ENCODE data around the gene DRAP1.

The DRAP1 gene, protein sequence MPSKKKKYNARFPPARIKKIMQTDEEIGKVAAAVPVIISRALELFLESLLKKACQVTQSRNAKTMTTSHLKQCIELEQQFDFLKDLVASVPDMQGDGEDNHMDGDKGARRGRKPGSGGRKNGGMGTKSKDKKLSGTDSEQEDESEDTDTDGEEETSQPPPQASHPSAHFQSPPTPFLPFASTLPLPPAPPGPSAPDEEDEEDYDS

DNA sequence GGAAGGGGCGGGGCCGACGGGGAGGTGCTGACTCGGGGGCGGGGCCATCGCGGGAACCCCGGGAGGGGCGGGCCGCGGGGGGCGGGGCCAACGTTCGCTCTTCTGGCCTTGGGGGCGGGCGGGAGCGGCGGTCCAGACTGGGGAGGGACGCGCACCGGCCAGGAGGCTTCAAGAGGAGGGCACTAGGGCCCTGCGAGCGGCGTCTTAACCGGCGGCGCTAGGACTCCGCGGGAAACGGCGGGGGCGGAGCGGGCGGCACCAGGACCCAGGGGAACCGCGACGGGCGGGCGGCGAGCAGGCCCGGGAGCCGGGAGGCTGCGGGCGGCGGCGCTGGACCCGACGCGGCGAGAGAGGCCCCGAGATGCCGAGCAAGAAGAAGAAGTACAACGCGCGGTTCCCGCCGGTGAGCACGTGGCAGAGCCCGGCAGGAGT is at the start of gene DRAP1:
Gene DRAP1 (plus strand): TSS at position 286 of the 432 bp plus-strand sequence. CDS start 76 bp downstream, at position 362.
- peak within 1 kb of the TSS; percentile 83 for H2AFZ ChIP-seq (ENCODE audit: low read depth, low read length)
- H3K4me3 ChIP-seq (ENCODE audit: low read length) = peak within 1 kb of the TSS; percentile 96
- no peaks in the 10 kb centered on the region for H3K9me3 ChIP-seq (ENCODE audit: low read length)
- H3K27me3 ChIP-seq (ENCODE audit: insufficient read depth, low read length) = no peaks in the 10 kb centered on the region
- peaks cover 23% of the 10 kb centered on the region for H3K4me1 ChIP-seq (ENCODE audit: insufficient read depth, low read length)
- H3K36me3 ChIP-seq (ENCODE audit: insufficient read depth, low read length) = peaks cover 17% of the 10 kb centered on the region

DNA sequence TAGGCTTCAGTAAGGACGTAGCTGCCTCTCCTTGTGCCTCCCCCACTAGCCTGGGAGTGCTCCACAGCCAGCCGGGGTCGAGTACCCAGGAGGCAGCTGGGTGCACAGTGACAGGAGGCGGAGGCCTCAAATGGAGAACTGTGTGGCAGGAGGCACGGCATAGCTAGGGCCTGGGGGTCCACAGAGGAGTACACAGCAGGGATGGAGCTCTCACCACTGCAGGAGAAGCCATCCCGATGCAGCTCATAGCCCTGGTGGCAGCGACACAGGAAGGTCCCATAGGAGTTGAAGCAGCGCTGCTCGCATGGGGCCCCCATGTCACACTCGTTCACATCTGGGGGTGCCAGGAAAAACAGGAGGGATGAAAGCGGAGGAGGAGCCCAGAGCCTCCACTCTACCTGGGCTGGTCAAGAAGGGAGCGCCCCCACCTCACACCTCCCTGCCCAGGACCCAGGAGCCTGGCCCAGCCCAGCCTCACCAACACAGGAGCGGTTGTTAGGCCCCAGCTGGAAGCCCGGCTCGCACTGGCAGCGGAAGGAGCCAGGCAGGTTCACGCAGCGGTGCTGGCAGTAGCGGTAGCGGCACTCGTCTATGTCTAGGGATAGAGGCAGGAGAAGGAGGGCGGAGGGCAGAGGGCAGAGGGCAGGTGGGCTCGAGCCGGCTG is 49.5 kb upstream of the DRAP1 start:
- no peak overlapping the region for H2AFZ ChIP-seq (ENCODE audit: low read depth, low read length)
- no peak overlapping the region for H3K4me3 ChIP-seq (ENCODE audit: low read length)
- peaks cover 20% of the 10 kb centered on the region for H3K36me3 ChIP-seq (ENCODE audit: insufficient read depth, low read length)
- H3K27me3 ChIP-seq (ENCODE audit: insufficient read depth, low read length) = no peaks in the 10 kb centered on the region
- H3K9me3 ChIP-seq (ENCODE audit: low read length) = no peaks in the 10 kb centered on the region
- peaks cover 15% of the 10 kb centered on the region for H3K4me1 ChIP-seq (ENCODE audit: insufficient read depth, low read length)

DNA sequence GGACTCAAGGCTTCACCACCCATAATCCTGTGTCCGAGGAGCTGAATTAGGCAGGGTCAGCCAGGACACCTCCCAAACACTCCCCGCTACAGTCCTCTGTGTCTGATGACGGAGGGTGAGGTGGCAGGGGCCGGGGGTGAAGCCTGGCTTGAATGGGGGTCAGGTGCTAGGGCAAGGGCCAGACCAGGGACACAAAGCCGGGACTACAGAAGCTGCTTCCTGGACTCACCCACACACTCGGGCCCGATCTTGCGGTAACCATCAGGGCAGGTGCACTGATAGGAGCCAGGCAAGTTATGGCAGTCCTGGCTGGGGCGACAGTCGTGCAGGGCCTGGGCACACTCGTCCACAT is 48.9 kb upstream of the DRAP1 start:
- peaks cover 15% of the 10 kb centered on the region for H3K36me3 ChIP-seq (ENCODE audit: insufficient read depth, low read length)
- no peaks in the 10 kb centered on the region for H3K9me3 ChIP-seq (ENCODE audit: low read length)
- no peak overlapping the region for H2AFZ ChIP-seq (ENCODE audit: low read depth, low read length)
- H3K27me3 ChIP-seq (ENCODE audit: insufficient read depth, low read length) = no peaks in the 10 kb centered on the region
- no peak overlapping the region for H3K4me3 ChIP-seq (ENCODE audit: low read length)
- H3K4me1 ChIP-seq (ENCODE audit: insufficient read depth, low read length) = peaks cover 15% of the 10 kb centered on the region

DNA sequence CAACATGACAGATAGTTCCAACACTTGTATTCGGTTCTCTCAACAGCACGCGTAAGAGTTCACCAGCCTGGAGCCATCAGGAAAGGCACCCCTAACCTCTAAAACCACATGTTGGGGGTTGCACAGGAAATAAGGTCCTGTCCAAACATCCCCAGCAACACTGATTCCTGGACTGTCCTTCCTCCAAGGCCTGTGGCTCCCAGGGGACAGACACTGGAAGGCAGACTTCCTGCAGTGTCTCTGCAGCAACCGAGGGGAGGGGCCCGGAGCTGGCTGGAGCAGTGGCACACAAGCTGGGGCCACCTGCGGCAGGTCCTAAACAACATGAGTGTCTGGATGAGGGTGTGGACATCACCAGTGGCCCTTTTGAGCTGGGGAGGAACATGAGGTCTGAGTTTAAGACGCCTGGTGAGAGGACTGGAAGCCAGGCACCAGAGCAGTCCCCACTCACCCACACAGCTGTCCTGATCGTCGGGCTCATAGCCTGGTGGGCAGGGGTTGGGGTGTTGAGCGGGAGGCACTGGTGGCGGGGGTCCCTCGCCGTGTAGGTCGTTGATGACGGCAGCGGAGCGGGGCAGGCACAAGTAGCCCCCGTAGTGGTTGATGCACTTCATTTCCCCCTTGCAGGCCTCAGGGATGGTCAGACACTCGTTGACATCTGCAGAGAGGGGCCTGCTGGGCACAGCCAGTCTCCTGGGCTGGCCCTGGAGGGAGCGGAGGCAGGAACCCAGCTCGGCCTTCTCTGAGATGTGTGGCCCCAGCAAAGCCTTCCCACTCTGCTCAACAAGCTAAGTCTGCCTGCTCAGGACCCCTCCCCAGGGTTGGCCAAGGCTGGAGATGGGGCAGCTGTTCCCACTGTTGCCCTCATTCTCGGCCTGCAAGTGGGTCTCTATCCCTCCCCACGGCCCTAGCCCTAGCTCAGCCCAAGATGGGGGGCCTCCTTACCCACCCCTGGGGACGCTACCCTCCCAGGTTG is 48.2 kb upstream of the DRAP1 start:
- H2AFZ ChIP-seq (ENCODE audit: low read depth, low read length) = no peak overlapping the region
- H3K9me3 ChIP-seq (ENCODE audit: low read length) = no peaks in the 10 kb centered on the region
- H3K4me3 ChIP-seq (ENCODE audit: low read length) = no peak overlapping the region
- peaks cover 15% of the 10 kb centered on the region for H3K4me1 ChIP-seq (ENCODE audit: insufficient read depth, low read length)
- no peaks in the 10 kb centered on the region for H3K27me3 ChIP-seq (ENCODE audit: insufficient read depth, low read length)
- peaks cover 8% of the 10 kb centered on the region for H3K36me3 ChIP-seq (ENCODE audit: insufficient read depth, low read length)

DNA sequence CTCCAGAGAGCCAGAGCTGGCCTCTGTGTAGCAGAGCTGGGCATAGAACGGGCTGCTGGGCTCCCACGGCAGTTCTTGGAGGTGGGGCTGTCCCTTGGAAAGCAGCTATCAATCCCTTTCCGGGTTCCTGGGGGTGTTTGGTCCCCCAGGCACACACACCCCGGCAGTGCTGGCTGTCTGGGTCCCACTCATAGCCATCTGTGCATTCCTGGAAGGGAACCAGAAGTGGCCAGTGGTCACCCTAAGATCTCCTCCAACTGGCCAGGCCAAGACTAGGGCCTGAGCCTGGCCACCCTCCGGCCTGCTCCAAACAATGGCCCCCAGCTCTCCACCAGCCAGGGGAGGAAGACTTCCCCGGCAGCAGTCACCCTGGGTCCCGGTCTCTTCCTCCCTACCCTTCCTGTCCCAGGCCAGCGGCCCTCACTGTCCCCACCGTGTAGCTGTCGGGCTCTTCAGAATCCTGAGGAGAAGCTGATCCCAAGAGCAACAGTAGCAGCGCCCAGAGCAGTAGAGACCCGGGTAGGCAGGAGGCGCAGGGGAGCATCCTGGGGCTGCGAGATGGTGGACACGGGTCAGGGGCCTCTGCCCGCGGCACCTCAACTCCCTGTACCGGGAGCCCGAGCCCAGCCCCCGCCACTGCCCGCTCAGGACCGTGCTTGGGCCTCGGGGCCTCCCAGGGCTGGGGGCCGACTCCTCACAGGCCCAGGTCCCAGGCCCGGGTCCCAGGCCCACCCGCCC is 47.2 kb upstream of the DRAP1 start:
- no peak overlapping the region for H3K4me3 ChIP-seq (ENCODE audit: low read length)
- H3K9me3 ChIP-seq (ENCODE audit: low read length) = no peaks in the 10 kb centered on the region
- no peak overlapping the region for H2AFZ ChIP-seq (ENCODE audit: low read depth, low read length)
- H3K36me3 ChIP-seq (ENCODE audit: insufficient read depth, low read length) = peaks cover 2% of the 10 kb centered on the region
- H3K27me3 ChIP-seq (ENCODE audit: insufficient read depth, low read length) = no peaks in the 10 kb centered on the region
- peaks cover 15% of the 10 kb centered on the region for H3K4me1 ChIP-seq (ENCODE audit: insufficient read depth, low read length)

DNA sequence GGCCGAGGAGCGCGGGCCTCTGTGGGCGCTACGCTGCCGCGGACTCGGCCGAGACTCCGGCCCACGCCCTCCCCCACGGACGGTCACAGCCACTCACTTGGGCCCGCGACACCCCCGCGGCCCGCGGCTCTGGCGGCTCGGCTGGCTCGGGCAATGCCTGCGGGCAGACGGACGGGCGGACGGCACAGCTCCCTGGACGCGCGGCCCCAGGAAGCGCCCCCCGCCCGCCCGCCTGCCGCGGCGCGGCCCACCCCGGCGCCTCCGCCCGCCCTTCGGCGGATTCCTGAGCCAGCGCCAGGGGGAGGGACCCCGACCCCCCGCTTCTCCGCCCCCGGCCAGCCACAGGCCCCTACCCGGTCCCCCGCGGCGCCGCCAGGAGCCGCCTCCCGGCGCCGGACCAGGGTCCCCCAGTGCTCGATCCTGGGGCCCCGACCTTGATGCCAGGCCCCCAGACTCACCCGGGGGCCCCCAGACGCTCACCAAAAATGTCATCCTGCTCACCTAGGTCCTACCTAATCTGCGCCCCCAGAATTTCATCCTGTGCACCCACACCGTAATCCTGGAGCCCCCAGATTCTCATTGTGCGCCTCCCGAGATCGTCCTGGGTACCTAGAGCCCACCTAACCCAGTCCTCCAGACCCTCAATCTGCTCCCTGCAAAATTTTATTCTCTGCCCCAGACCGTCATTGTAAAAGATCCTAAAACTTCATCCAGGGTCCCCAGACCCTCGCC is 46.5 kb upstream of the DRAP1 start, which contains the start of gene EFEMP2:
Gene EFEMP2 (minus strand): TSS at position 215 of the 732 bp plus-strand sequence. CDS start 446 bp downstream, outside the sequence.
- Histone ChIP-seq H3K27me3 (ENCODE audit: insufficient read depth, low read length) (no peaks in the 10 kb centered on the region), H3K36me3 (ENCODE audit: insufficient read depth, low read length) (no peaks in the 10 kb centered on the region), H3K9me3 (ENCODE audit: low read length) (no peaks in the 10 kb centered on the region), H2AFZ (ENCODE audit: low read depth, low read length) (peak within 1 kb of the TSS; percentile 75), H3K4me3 (ENCODE audit: low read length) (peak within 1 kb of the TSS; percentile 40), H3K4me1 (ENCODE audit: insufficient read depth, low read length) (peaks cover 15% of the 10 kb centered on the region)

DNA sequence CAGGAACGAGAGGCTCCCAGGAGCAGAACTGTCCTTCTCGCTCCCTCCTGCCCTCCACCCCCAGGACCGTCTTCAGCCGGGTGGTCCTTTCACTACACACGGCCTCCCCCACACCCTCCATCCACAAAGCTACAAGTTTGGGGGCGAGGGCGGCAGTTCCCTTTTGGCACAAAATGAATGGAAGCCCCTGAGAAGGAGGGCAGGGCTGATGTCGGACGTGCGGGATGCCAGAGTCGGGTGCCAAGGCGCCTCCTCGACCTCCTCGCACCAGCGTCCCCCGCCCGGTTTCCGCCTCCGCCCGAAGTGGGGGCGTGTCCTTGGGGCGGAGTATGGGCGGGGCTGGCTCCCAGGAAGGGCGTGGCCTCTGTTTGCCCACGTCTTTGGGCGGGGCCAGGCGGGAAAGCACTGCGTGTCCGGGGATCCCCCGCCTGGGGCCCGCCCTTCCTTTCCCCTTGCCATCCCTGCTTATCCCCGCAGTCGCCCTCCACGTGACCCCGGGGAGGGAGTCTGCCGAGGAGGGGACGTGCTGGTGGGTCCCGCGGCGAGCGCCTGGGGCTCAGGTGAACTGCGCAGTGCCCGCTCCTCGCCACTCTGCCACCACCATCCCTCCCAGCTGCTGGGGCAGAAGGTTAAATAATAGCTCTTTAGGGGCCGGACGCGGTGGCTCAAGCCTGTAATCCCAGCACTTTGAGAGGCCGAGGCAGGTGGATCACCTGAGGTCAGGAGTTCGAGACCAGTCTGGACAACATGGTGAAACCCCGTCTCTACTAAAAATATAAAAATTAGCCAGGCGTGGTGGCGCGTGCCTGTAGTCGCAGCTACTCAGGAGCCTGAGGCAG is 45.7 kb upstream of the DRAP1 start:
- Histone ChIP-seq H3K4me3 (ENCODE audit: low read length) (peak overlapping the region; percentile 40), H2AFZ (ENCODE audit: low read depth, low read length) (peak overlapping the region; percentile 75), H3K9me3 (ENCODE audit: low read length) (no peaks in the 10 kb centered on the region), H3K4me1 (ENCODE audit: insufficient read depth, low read length) (peaks cover 15% of the 10 kb centered on the region), H3K36me3 (ENCODE audit: insufficient read depth, low read length) (no peaks in the 10 kb centered on the region), H3K27me3 (ENCODE audit: insufficient read depth, low read length) (no peaks in the 10 kb centered on the region)

DNA sequence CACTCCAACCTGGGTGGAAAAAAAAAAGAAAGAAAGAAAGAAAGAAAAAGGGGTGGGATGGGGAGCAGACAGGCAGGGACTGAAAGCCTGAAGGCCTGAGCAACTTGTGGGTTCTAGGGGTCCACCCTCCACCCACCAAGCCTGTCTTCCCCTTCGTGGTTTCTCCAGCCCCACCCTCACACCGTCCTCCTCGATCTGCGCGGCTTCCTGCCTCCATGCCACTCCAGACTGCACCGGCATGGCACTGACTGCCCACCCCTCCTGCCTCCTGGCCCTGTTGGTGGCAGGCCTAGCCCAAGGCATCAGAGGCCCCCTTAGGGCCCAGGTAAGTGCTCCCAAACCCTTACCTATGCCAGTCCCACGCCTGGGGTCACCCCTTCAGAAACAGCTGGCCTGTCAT is 39.6 kb upstream of the DRAP1 start, which contains the start of gene CTSW:
Gene CTSW (plus strand): TSS at position 221 of the 400 bp plus-strand sequence. CDS start 18 bp downstream, at position 239.
- peaks cover 2% of the 10 kb centered on the region for H3K4me1 ChIP-seq (ENCODE audit: insufficient read depth, low read length)
- H3K27me3 ChIP-seq (ENCODE audit: insufficient read depth, low read length) = no peaks in the 10 kb centered on the region
- peaks cover 21% of the 10 kb centered on the region for H3K36me3 ChIP-seq (ENCODE audit: insufficient read depth, low read length)
- H3K9me3 ChIP-seq (ENCODE audit: low read length) = no peaks in the 10 kb centered on the region
- H2AFZ ChIP-seq (ENCODE audit: low read depth, low read length) = no peak within 1 kb of the TSS
- H3K4me3 ChIP-seq (ENCODE audit: low read length) = no peak within 1 kb of the TSS

DNA sequence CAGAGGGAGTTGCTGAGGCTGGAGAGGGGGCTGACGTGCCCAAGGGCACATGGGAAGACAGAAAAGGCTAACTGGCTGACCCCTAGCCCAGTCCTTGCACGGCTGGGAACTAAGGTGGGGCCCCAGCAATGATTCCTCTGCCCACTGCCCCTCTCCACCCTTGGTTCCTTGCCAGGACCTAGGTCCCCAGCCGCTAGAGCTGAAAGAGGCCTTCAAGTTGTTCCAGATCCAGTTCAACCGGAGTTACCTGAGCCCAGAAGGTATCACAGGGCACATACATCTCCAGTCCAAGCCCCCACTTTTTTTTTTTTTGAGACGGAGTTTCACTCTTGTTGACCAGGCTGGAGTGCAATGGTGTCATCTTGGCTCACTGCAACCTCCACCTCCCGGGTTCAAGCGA is 39.2 kb upstream of the DRAP1 start:
- Histone ChIP-seq H2AFZ (ENCODE audit: low read depth, low read length) (no peak overlapping the region), H3K4me1 (ENCODE audit: insufficient read depth, low read length) (peaks cover 2% of the 10 kb centered on the region), H3K27me3 (ENCODE audit: insufficient read depth, low read length) (no peaks in the 10 kb centered on the region), H3K36me3 (ENCODE audit: insufficient read depth, low read length) (peaks cover 23% of the 10 kb centered on the region), H3K9me3 (ENCODE audit: low read length) (no peaks in the 10 kb centered on the region), H3K4me3 (ENCODE audit: low read length) (no peak overlapping the region)

DNA sequence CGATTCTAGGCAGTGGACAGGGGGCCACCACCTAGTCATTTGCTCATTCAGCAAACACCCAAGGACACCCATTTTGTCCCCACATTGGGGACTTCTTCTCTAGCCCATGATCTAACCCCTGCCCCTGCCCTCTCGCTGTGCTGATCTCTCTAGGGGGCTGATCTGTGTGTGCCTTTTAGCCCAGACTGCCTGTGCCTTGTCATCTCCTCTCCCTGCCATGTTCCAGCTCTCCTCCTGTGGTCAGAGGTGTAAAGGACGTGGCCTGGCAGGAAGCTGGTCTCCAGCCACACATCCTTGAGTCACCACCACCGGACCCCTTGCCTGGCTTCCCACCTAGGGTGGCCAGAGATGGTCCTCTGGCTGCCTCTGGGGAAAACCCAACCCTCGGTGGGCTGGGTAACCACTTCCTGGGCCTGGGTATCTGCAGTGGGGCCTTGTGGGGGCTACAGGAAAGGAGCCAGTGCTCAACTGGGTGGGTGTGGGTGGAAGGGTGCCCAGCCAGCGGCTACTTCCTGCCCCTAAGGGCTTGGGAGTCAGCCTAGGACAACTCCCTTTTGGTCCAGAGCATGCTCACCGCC is 38.3 kb upstream of the DRAP1 start:
- H3K4me1 ChIP-seq (ENCODE audit: insufficient read depth, low read length) = peaks cover 2% of the 10 kb centered on the region
- H3K36me3 ChIP-seq (ENCODE audit: insufficient read depth, low read length) = peaks cover 32% of the 10 kb centered on the region

More for the DNA sequence above, 38.3 kb upstream of the DRAP1 start:
- Histone ChIP-seq H3K4me3 (ENCODE audit: low read length) (no peak overlapping the region), H3K27me3 (ENCODE audit: insufficient read depth, low read length) (no peaks in the 10 kb centered on the region), H3K9me3 (ENCODE audit: low read length) (no peaks in the 10 kb centered on the region), H2AFZ (ENCODE audit: low read depth, low read length) (no peak overlapping the region)
